HAP-1 (cell line): ENCODE data around the gene DNAJC9.
A peak's percentile ranks its signal among the peaks of the same experiment; 100 is the strongest.

ENCODE experiments used
- DNase-seq, 2 experiments: peaks; one replicate each; pipeline ENCODE4 v3.0.0-alpha.2; 2016 to 2020; ENCODE audit warnings: low spot score in 2 of 2
- H3K27me3 ChIP-seq: fragments of 250-450 bp; sonication (Bioruptor Pico); 2 replicates; pipeline ENCODE4 v1.5.1; 2020; ENCODE audit warnings: low read depth, mild to moderate bottlenecking, moderate library complexity
- H3K36me3 ChIP-seq: fragments of 250-450 bp; sonication (Bioruptor Pico); replicated peaks from 2 replicates; pipeline ENCODE4 v1.5.1; 2020; ENCODE audit warnings: mild to moderate bottlenecking
- H3K4me1 ChIP-seq: fragments of 250-450 bp; sonication (Bioruptor Pico); 2 replicates; pipeline ENCODE4 v1.5.1; 2020; ENCODE audit warnings: mild to moderate bottlenecking
- H3K4me3 ChIP-seq: fragments of 250-450 bp; sonication (Bioruptor Pico); 2 replicates; pipeline ENCODE4 v1.5.1; 2020; ENCODE audit warnings: mild to moderate bottlenecking, moderate library complexity
- H3K9me3 ChIP-seq: fragments of 250-450 bp; sonication (Bioruptor Pico); 2 replicates; pipeline ENCODE4 v1.5.1; 2020; ENCODE audit warnings: mild to moderate bottlenecking, moderate library complexity
- in situ Hi-C: fragments of 300-500 bp; cut with MboI; formaldehyde crosslinking; loops from 3 replicates; pipeline ENCODE4 v1.14.3; 2020; ENCODE audit warnings: low sequenced_read_pairs, inconsistent platforms, mixed read lengths

Gene DNAJC9

GRCh38 chr10:73226663-73227062, 20.4 kb downstream of the DNAJC9 start:
- Histone ChIP-seq H3K27me3 (no peaks in the 10 kb centered on the region), H3K4me1 (no peaks in the 10 kb centered on the region), H3K9me3 (no peaks in the 10 kb centered on the region), H3K36me3 (peaks cover 5% of the 10 kb centered on the region), H3K4me3 (no peak overlapping the region)
- in situ Hi-C loops: no loop called here
- no peak for DNase-seq

- Histone ChIP-seq H3K36me3 (no peaks in the 10 kb centered on the region; the same call in 1 of the 2 replicates), H3K27me3 (no peaks in the 10 kb centered on the region), H3K4me3 (no peak overlapping the region), H3K9me3 (no peaks in the 10 kb centered on the region), H3K4me1 (no peaks in the 10 kb centered on the region)
- in situ Hi-C loops: no loop called here
- no peak for DNase-seq
Observed at GRCh38 chr10:73225518-73225917, 21.5 kb downstream of the DNAJC9 start.

GRCh38 chr10:73220989-73221388, 26.1 kb downstream of the DNAJC9 start:
- Histone ChIP-seq H3K9me3 (no peaks in the 10 kb centered on the region), H3K4me1 (no peaks in the 10 kb centered on the region; the same call in 1 of the 2 replicates), H3K27me3 (no peaks in the 10 kb centered on the region), H3K36me3 (no peaks in the 10 kb centered on the region), H3K4me3 (no peak overlapping the region)
- in situ Hi-C loops: no loop called here
- no peak for DNase-seq

GRCh38 chr10:73219384-73219783, 27.7 kb downstream of the DNAJC9 start:
- H3K4me3 ChIP-seq: no peak overlapping the region
- in situ Hi-C loops: no loop called here
- no peaks in the 10 kb centered on the region for H3K27me3 ChIP-seq
- H3K9me3 ChIP-seq: no peaks in the 10 kb centered on the region
- no peaks in the 10 kb centered on the region; the same call in 1 of the 2 replicates for H3K4me1 ChIP-seq
- H3K36me3 ChIP-seq: no peaks in the 10 kb centered on the region
- DNase-seq: no peak

GRCh38 chr10:73218431-73219191, 28.4 kb downstream of the DNAJC9 start:
- H3K9me3 ChIP-seq: no peaks in the 10 kb centered on the region
- no peak overlapping the region for H3K4me3 ChIP-seq
- no peaks in the 10 kb centered on the region for H3K36me3 ChIP-seq
- in situ Hi-C loops: no loop called here
- H3K4me1 ChIP-seq: no peaks in the 10 kb centered on the region; the same call in 1 of the 2 replicates
- peak in 1 of 2 experiments; percentile 28 for DNase-seq
- no peaks in the 10 kb centered on the region for H3K27me3 ChIP-seq

GRCh38 chr10:73217628-73218027, 29.4 kb downstream of the DNAJC9 start:
- no peak for DNase-seq
- H3K9me3 ChIP-seq: no peaks in the 10 kb centered on the region
- no peaks in the 10 kb centered on the region for H3K27me3 ChIP-seq
- no peaks in the 10 kb centered on the region for H3K36me3 ChIP-seq
- H3K4me3 ChIP-seq: no peak overlapping the region
- H3K4me1 ChIP-seq: no peaks in the 10 kb centered on the region; the same call in 1 of the 2 replicates
- in situ Hi-C loops: no loop called here

- Histone ChIP-seq H3K4me3 (no peak overlapping the region), H3K4me1 (no peaks in the 10 kb centered on the region; the same call in 1 of the 2 replicates), H3K9me3 (no peaks in the 10 kb centered on the region), H3K27me3 (no peaks in the 10 kb centered on the region), H3K36me3 (no peaks in the 10 kb centered on the region)
- in situ Hi-C loops: no loop called here
- DNase-seq: no peak
Observed at GRCh38 chr10:73215749-73216148, 31.3 kb downstream of the DNAJC9 start.

GRCh38 chr10:73211106-73211811, 35.8 kb downstream of the DNAJC9 start:
- Histone ChIP-seq H3K4me3 (no peak overlapping the region), H3K36me3 (0 out of 2 replicates have a peak, but pooled peaks cover 3% of the 10 kb centered on the region), H3K27me3 (no peaks in the 10 kb centered on the region), H3K9me3 (peaks cover 3% of the 10 kb centered on the region; the same call in 1 of the 2 replicates), H3K4me1 (no peaks in the 10 kb centered on the region)
- in situ Hi-C loops: no loop called here
- no peak for DNase-seq

GRCh38 chr10:73210395-73211105, 36.5 kb downstream of the DNAJC9 start:
- Histone ChIP-seq H3K4me3 (no peak overlapping the region), H3K9me3 (peaks cover 7% of the 10 kb centered on the region; the same call in 1 of the 2 replicates), H3K27me3 (no peaks in the 10 kb centered on the region), H3K36me3 (0 out of 2 replicates have a peak, but pooled peaks cover 3% of the 10 kb centered on the region), H3K4me1 (no peaks in the 10 kb centered on the region)
- DNase-seq: no peak
- in situ Hi-C loops: no loop called here

- in situ Hi-C loops: no loop called here
- Histone ChIP-seq H3K4me3 (no peak overlapping the region), H3K27me3 (no peaks in the 10 kb centered on the region), H3K4me1 (no peaks in the 10 kb centered on the region), H3K9me3 (peaks cover 7% of the 10 kb centered on the region; the same call in 1 of the 2 replicates), H3K36me3 (0 out of 2 replicates have a peak, but pooled peaks cover 3% of the 10 kb centered on the region)
- no peak for DNase-seq
Observed at GRCh38 chr10:73209705-73210104, 37.4 kb downstream of the DNAJC9 start.

GRCh38 chr10:73207883-73208282, 39.2 kb downstream of the DNAJC9 start:
- Histone ChIP-seq H3K27me3 (no peaks in the 10 kb centered on the region), H3K9me3 (peaks cover 7% of the 10 kb centered on the region; the same call in 1 of the 2 replicates), H3K4me3 (no peak overlapping the region), H3K4me1 (no peaks in the 10 kb centered on the region), H3K36me3 (0 out of 2 replicates have a peak, but pooled peaks cover 3% of the 10 kb centered on the region)
- no peak for DNase-seq
- in situ Hi-C loops: no loop called here

GRCh38 chr10:73206385-73206784, 40.7 kb downstream of the DNAJC9 start:
- Histone ChIP-seq H3K36me3 (0 out of 2 replicates have a peak, but pooled peaks cover 3% of the 10 kb centered on the region), H3K27me3 (no peaks in the 10 kb centered on the region), H3K4me1 (no peaks in the 10 kb centered on the region), H3K4me3 (no peak overlapping the region), H3K9me3 (peaks cover 7% of the 10 kb centered on the region; the same call in 1 of the 2 replicates)
- in situ Hi-C loops: no loop called here
- no peak for DNase-seq

- Histone ChIP-seq H3K27me3 (no peaks in the 10 kb centered on the region), H3K4me1 (no peaks in the 10 kb centered on the region), H3K4me3 (no peak overlapping the region), H3K9me3 (peaks cover 7% of the 10 kb centered on the region; the same call in 1 of the 2 replicates), H3K36me3 (0 out of 2 replicates have a peak, but pooled peaks cover 3% of the 10 kb centered on the region)
- in situ Hi-C loops: no loop called here
- no peak for DNase-seq
Observed at GRCh38 chr10:73205890-73206289, 41.2 kb downstream of the DNAJC9 start.
